Inflammatory macrophage (primary cell): ENCODE data around the gene CCDC181.

Source experiments
- DNase-seq, 2 donors: peaks; one replicate each; pipeline ENCODE4 v3.0.0-alpha.2; 2020 to 2022

CCDC181 gene

DNA sequence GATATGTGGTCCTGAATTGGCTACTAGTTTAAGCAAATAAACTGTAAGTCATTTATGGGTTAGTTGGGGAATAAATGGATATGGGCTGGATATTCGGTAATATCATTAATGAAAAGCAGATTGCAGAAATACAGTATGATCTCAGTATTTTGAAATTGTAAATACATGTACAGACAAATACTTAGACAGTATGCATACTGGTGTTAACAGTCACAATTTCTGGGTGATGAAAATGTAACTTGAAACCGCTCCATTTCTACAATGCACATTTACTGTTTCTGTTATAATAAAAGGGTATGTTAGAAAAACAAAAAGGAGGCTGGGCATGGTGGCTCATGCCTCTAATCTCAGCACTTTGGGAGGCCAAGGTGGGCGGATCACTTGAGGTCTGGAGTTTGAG, 31.3 kb downstream of the CCDC181 start:
- no peak for DNase-seq

- DNase-seq: peak in 1 of 2 donors; percentile 9
Measured at GRCh38 chr1:169392406-169392805, 34.9 kb downstream of the CCDC181 start.

- DNase-seq: no peak
Measured at GRCh38 chr1:169390303-169390702, 37.0 kb downstream of the CCDC181 start.

- no peak for DNase-seq
Measured at GRCh38 chr1:169387399-169387798, 39.9 kb downstream of the CCDC181 start.

DNA sequence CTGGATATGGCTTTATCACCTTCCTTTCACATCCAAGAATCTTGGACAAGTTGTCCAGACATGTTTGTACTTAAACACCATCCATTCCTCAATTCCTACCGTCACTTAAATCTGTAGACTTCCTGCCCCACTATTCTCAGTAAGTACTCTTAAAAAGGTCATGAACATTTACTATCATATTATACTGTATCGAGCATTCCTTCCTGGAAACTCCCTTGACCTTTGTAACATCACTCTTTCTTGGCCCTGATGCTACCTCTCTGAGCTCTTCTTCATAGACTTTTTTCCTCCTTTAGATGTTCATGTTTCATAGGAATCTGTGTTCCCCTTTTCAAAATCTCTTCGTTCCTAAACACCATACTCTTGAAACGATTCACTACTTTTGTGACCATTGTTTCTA, 43.8 kb downstream of the CCDC181 start:
- no peak for DNase-seq

- no peak for DNase-seq
Measured at GRCh38 chr1:169381162-169381561, 46.1 kb downstream of the CCDC181 start.

GRCh38 chr1:169371404-169371803, 55.9 kb downstream of the CCDC181 start:
- DNase-seq: peak; percentile 21 to 33

DNA sequence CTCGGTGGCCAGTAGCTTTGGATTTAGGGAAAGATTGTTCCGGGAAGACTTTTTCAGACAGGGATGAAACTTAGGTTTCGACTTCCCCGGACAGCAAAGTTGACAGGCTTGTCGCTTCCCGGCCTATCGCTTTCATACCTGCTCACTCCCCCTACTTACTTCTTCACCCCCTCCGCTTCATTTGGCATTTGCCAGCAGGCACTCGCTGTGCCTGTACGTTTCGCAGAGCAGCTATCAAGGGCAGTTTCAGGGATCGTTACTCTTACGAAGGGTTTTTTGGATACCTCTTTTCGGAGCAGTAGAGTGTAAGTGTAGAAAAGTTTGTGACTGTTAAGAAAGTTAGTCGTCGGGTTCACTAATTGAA, 58.9 kb downstream of the CCDC181 start:
- DNase-seq: peak in 1 of 2 donors; percentile 2

GRCh38 chr1:169367686-169368405, 59.4 kb downstream of the CCDC181 start, which contains the start of the genes BLZF1 and NME7:
Gene BLZF1 (plus strand): TSS chr1:169368195. CDS start chr1:169369523, 1,328 bp downstream.
Gene NME7 (minus strand): TSS chr1:169367797. CDS start chr1:169367710, 87 bp downstream.
- DNase-seq: peak; percentile 98 to 99

- DNase-seq: no peak
Measured at GRCh38 chr1:169367096-169367685, 60.1 kb downstream of the CCDC181 start.

GRCh38 chr1:169364948-169365347, 62.3 kb downstream of the CCDC181 start:
- no peak for DNase-seq

DNA sequence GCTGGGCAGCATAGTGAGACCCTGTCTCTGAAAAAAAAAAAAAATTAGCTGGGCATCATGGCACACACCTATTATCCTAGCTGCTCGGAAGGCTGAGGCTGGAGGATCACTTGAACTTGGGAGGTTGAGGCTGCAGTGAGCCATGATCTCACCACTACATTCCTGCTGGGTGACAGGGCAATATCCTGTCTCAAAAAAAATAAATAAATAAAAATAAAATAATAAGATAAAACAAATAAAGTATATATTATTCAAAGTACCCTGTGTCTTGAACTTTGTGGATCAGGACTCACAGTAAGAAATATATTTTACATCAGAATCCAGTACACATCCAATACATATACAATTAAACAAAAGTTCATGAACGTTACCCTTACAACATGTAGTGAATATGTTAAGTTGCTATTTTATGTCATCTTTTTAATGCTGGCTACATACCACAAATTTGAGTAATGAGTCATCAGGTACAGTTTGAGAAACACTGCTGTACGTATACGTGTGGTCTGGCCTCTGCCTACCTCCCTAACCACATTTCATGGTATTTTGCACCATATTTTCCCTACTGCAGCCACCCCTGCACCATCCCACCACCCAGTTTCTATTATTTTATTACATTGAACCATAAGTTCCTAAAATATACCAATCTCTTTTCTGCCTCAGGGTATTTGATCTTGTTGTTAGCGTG, 64.1 kb downstream of the CCDC181 start:
- DNase-seq: no peak

DNA sequence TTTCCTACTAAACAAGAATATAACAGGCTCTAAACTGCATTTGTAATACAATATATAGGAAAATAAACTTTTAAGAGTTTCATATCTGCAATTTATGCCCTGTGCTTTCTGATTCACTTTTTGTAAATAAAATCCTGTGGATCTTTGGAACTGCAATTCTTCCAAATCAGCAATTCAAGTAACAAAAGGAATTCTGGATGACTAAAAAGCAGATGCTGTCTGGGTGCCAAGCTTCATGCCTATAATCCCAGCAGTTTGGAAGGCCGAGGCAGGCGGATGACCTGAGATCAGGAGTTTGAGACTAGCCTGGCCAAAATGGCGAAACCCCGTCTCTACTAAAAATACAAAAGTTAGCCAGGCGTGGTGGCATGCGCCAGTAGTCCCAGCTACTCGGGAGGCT, 66.0 kb downstream of the CCDC181 start:
- no peak for DNase-seq

DNA sequence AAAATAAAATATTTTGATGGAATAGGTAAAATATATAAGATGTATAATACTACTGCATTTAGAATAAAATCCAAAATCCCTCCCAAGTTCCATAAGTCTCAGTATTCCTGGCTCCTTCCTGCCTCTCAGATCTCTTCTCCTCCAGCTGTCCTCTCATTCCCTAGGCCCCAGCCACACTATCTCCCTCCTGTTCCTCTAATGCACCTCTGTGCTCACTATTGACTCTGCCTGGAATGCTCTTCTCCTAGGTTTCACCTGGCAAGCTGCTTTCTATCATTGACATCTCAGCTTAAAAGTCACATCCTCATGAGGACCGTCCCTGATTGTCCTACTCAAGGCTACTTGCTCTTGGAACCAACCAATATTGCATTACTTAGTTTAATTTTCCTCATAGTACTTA, 66.9 kb downstream of the CCDC181 start:
- no peak for DNase-seq

GRCh38 chr1:169348383-169349036, 78.8 kb downstream of the CCDC181 start:
- DNase-seq: peak; percentile 63 to 70

- DNase-seq: no peak
Measured at GRCh38 chr1:169347688-169348382, 79.4 kb downstream of the CCDC181 start.

DNA sequence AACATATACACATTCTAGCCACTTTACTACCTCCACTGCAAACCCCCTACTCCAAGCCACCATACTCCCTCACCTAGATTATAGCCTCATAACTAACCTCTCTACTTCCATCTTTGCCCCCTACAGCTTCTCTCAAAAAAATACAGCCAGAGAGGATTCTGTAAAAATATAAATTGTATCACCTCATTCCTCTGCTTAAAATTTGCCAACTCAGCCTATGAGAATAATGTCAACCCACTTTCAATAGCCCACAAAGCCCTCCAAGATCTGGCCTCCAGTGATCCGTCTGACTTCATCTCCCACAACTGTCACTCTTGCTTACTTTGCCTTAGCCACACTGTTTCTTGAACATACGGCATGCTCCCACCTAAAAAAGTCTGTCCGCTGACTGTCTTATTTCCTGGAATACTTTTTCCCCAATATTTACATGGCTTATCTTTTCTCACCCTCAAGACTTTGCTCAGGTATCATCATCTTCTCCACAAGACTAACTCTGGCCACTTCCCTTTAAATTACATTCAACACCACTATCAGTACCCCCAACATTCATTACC, 81.2 kb downstream of the CCDC181 start:
- no peak for DNase-seq

DNA sequence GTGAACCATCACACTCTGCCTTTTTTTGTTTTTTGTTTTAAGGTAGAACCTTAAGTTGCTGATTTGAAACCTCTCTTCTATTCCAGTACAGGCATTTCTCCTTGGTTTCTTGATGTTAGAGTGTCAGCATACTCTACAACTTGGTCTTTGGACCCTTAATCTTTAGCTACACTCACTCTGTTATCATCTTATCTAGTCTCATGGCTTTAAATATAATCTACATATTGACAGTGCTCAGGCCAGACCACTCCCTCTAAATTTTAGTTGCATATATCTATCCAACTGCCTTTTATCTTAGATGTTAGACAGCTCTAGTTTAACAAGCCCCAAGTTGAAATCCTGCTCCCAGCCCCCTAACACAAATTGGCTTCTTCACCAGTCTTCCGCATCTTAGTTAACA, 81.8 kb downstream of the CCDC181 start:
- DNase-seq: no peak
